HEK293 (cell line): ENCODE results near the gene GLIS1.
A peak's percentile ranks its signal among the peaks of the same experiment; 100 is the strongest.

Experiments used
- CTCF ChIA-PET: fragments of 350-600 bp; formaldehyde crosslinking; extraction: SDS; loops from one replicate; lab custom pipeline; 2021; ENCODE audit warnings: antibody characterized with exemption; lab: Yijun Ruan, JAX
- POLR2A ChIA-PET: fragments of 300-600 bp; formaldehyde crosslinking; extraction: SDS; loops from one replicate; lab custom pipeline; 2020; ENCODE audit warnings: antibody characterized with exemption, inconsistent platforms; lab: Yijun Ruan, JAX
- H3K27ac ChIP-seq: fragments of 200-500 bp; sonication (Bioruptor generic); 2 replicates; pipeline ENCODE4 v1.5.1; 2014; ENCODE audit warnings: low read depth, low read length, control low read depth, inconsistent platforms; ENCODE audit errors: extremely low read depth
- H3K36me3 ChIP-seq, 2 experiments: fragments of 200-500 bp in 1 of 2; sonication (Bioruptor generic) in 1 of 2; 1 replicate in 1 of 2; 2 replicates in 1 of 2; pipeline ENCODE4 v1.5.1; 2014 to 2017; ENCODE audit warnings: inconsistent platforms in 2 of 2, low read length in 2 of 2; ENCODE audit not compliant: control insufficient read depth in 2 of 2, insufficient read depth in 1 of 2
- H3K4me1 ChIP-seq: fragments of 200-500 bp; sonication (Bioruptor generic); 2 replicates; pipeline ENCODE4 v1.5.1; 2014; ENCODE audit warnings: mild to moderate bottlenecking, low read length, inconsistent platforms; ENCODE audit not compliant: control insufficient read depth, insufficient read depth
- H3K4me3 ChIP-seq: 2 replicates; pipeline ENCODE4 v1.5.1; 2011; ENCODE audit warnings: low read depth, mild to moderate bottlenecking, control low read depth, low read length, moderate library complexity
- H3K9me3 ChIP-seq: fragments of 200-500 bp; sonication (Bioruptor generic); 2 replicates; pipeline ENCODE4 v1.5.1; 2014; ENCODE audit warnings: low read depth, low read length, inconsistent platforms; ENCODE audit not compliant: control insufficient read depth, insufficient read depth
- EGR2 ChIP-seq: fragments of 450-650 bp; formaldehyde crosslinking; IDR thresholded peaks from 2 replicates; pipeline ENCODE4 v1.5.1; 2016; ENCODE audit warnings: low read depth, missing biosample characterization, missing genetic modification characterization
- ELK4 ChIP-seq: IDR thresholded peaks from 2 replicates; pipeline ENCODE4 v1.6.1; 2011; ENCODE audit warnings: mild to moderate bottlenecking, low read depth, low read length, borderline replicate concordance
- GLI4 ChIP-seq: fragments of 450-650 bp; formaldehyde crosslinking; IDR thresholded peaks from 2 replicates; pipeline ENCODE4 v1.5.1; 2016; ENCODE audit warnings: missing biosample characterization, missing genetic modification characterization
- GLIS1 ChIP-seq: fragments of 450-650 bp; formaldehyde crosslinking; IDR thresholded peaks from 2 replicates; pipeline ENCODE4 v1.5.1; 2016; ENCODE audit warnings: missing biosample characterization, missing genetic modification characterization
- IKZF3 ChIP-seq: fragments of 450-650 bp; IDR thresholded peaks from 2 replicates; pipeline ENCODE4 v1.5.0; 2018; ENCODE audit warnings: missing biosample characterization, mild to moderate bottlenecking, missing genetic modification characterization, moderate library complexity
- OSR2 ChIP-seq: fragments of 450-650 bp; formaldehyde crosslinking; IDR thresholded peaks from 2 replicates; pipeline ENCODE4 v1.5.1; 2016; ENCODE audit warnings: missing biosample characterization, missing genetic modification characterization
- REPIN1 ChIP-seq: fragments of 450-650 bp; formaldehyde crosslinking; IDR thresholded peaks from 2 replicates; pipeline ENCODE4 v1.5.1; 2017; ENCODE audit warnings: missing biosample characterization, missing genetic modification characterization, low read depth
- SP2 ChIP-seq: fragments of 450-650 bp; formaldehyde crosslinking; IDR thresholded peaks from 2 replicates; pipeline ENCODE4 v1.5.1; 2016; ENCODE audit warnings: missing biosample characterization, missing genetic modification characterization
- SP3 ChIP-seq: fragments of 450-650 bp; formaldehyde crosslinking; IDR thresholded peaks from 2 replicates; pipeline ENCODE4 v1.5.1; 2016; ENCODE audit warnings: missing biosample characterization, missing genetic modification characterization
- ZBTB10 ChIP-seq: fragments of 450-650 bp; formaldehyde crosslinking; IDR thresholded peaks from 2 replicates; pipeline ENCODE4 v1.5.1; 2016; ENCODE audit warnings: missing biosample characterization, missing genetic modification characterization
- ZBTB17 ChIP-seq: fragments of 450-650 bp; formaldehyde crosslinking; IDR thresholded peaks from 2 replicates; pipeline ENCODE4 v1.5.1; 2016; ENCODE audit warnings: missing biosample characterization, missing genetic modification characterization
- ZBTB7A ChIP-seq: fragments of 450-650 bp; formaldehyde crosslinking; IDR thresholded peaks from 2 replicates; pipeline ENCODE4 v1.5.1; 2016; ENCODE audit warnings: low read depth, missing biosample characterization, missing genetic modification characterization
- ZBTB8A ChIP-seq: fragments of 450-650 bp; formaldehyde crosslinking; IDR thresholded peaks from 2 replicates; pipeline ENCODE4 v1.5.1; 2016; ENCODE audit warnings: missing biosample characterization, missing genetic modification characterization
- ZFHX2 ChIP-seq: fragments of 450-650 bp; formaldehyde crosslinking; conservative IDR thresholded peaks from 2 replicates; pipeline ENCODE4 v1.5.1; 2016; ENCODE audit warnings: missing biosample characterization, missing genetic modification characterization
- ZNF2 ChIP-seq: fragments of 450-650 bp; formaldehyde crosslinking; IDR thresholded peaks from 2 replicates; pipeline ENCODE4 v1.5.1; 2016; ENCODE audit warnings: missing biosample characterization, missing genetic modification characterization
- ZNF214 ChIP-seq: fragments of 450-650 bp; formaldehyde crosslinking; IDR thresholded peaks from 2 replicates; pipeline ENCODE4 v1.5.1; 2017; ENCODE audit warnings: missing biosample characterization, mild to moderate bottlenecking, missing genetic modification characterization, borderline replicate concordance
- ZNF354C ChIP-seq: fragments of 450-650 bp; formaldehyde crosslinking; IDR thresholded peaks from 2 replicates; pipeline ENCODE4 v1.5.1; 2016; ENCODE audit warnings: missing biosample characterization, missing genetic modification characterization, low read depth, borderline replicate concordance
- ZNF529 ChIP-seq: fragments of 450-650 bp; formaldehyde crosslinking; IDR thresholded peaks from 2 replicates; pipeline ENCODE4 v1.5.1; 2017; ENCODE audit warnings: missing genetic modification characterization, missing biosample characterization; ENCODE audit not compliant: insufficient replicate concordance
- ZNF561 ChIP-seq: fragments of 450-650 bp; IDR thresholded peaks from 2 replicates; pipeline ENCODE4 v1.5.1; 2018; ENCODE audit warnings: missing biosample characterization, missing genetic modification characterization, borderline replicate concordance
- ZNF776 ChIP-seq: fragments of 450-650 bp; formaldehyde crosslinking; IDR thresholded peaks from 2 replicates; pipeline ENCODE4 v1.5.0; 2017; ENCODE audit warnings: missing biosample characterization, missing genetic modification characterization, borderline replicate concordance
- TF ChIP-seq, protein P1 (sequence below): fragments of 450-650 bp; formaldehyde crosslinking; IDR thresholded peaks from 2 replicates; pipeline ENCODE4 v1.5.1; 2016; ENCODE audit warnings: missing biosample characterization, missing genetic modification characterization
- TF ChIP-seq, protein P2 (sequence below): fragments of 450-650 bp; formaldehyde crosslinking; IDR thresholded peaks from 2 replicates; pipeline ENCODE4 v1.5.1; 2016; ENCODE audit warnings: missing biosample characterization, missing genetic modification characterization

The GLIS1 gene

DNA sequence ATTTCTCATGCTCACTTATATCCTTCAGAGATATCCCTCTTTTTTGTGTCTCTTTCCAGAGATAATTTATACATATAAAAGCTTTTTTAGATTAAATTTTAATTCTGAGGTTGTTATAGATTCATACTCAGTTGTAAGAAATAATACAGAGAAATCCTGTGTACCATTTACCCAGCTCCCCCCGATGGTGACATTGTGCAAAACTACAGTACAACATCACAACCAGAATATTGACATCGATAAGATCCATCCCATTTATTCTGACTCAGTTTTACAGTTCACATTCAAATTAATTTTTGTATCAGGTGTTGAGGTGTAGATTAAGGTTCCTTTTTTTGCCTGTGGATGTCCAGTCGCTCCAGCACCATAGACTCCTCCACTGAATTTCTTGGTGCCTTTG, 265.5 kb downstream of the GLIS1 start:
- no peak overlapping the region for H3K27ac ChIP-seq
- H3K4me3 ChIP-seq: no peak overlapping the region
- CTCF ChIA-PET: interaction anchor here (0.6 to 1.5 kb wide), 3 partner anchors 27 to 207 kb away, joined by 3 read pairs; no protein-coding TSS in a partner anchor
- H3K4me1 ChIP-seq: no peaks in the 10 kb centered on the region
- POLR2A ChIA-PET: no interaction called here
- no peaks in the 10 kb centered on the region for H3K36me3 ChIP-seq
- H3K9me3 ChIP-seq: no peaks in the 10 kb centered on the region
- TF ChIP-seq ZNF529 (peak; percentile 96), OSR2 (tag by site-specific recombination) (no peak)

GRCh38 chr1:53471000-53471399, 268.0 kb downstream of the GLIS1 start:
- Histone ChIP-seq H3K4me1 (no peaks in the 10 kb centered on the region), H3K9me3 (no peaks in the 10 kb centered on the region), H3K27ac (no peak overlapping the region), H3K4me3 (no peak overlapping the region), H3K36me3 (no peaks in the 10 kb centered on the region)
- TF ChIP-seq GLI4 (no peak), ZNF354C (tag by site-specific recombination) (no peak), ZNF214 (tag by site-specific recombination) (no peak), ZNF776 (no peak)
- TF ChIP-seq, protein P1, sequence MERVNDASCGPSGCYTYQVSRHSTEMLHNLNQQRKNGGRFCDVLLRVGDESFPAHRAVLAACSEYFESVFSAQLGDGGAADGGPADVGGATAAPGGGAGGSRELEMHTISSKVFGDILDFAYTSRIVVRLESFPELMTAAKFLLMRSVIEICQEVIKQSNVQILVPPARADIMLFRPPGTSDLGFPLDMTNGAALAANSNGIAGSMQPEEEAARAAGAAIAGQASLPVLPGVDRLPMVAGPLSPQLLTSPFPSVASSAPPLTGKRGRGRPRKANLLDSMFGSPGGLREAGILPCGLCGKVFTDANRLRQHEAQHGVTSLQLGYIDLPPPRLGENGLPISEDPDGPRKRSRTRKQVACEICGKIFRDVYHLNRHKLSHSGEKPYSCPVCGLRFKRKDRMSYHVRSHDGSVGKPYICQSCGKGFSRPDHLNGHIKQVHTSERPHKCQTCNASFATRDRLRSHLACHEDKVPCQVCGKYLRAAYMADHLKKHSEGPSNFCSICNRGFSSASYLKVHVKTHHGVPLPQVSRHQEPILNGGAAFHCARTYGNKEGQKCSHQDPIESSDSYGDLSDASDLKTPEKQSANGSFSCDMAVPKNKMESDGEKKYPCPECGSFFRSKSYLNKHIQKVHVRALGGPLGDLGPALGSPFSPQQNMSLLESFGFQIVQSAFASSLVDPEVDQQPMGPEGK: no peak
- ChIA-PET POLR2A (no interaction called here), CTCF (interaction anchor here (0.6 to 1.5 kb wide), 6 partner anchors 13 to 30 kb away, joined by 3 to 7 read pairs (median 4); no protein-coding TSS in a partner anchor)

- Histone ChIP-seq H3K27ac (no peak overlapping the region), H3K36me3 (no peaks in the 10 kb centered on the region), H3K4me1 (no peaks in the 10 kb centered on the region), H3K9me3 (no peaks in the 10 kb centered on the region), H3K4me3 (no peak overlapping the region)
- ChIA-PET POLR2A (no interaction called here), CTCF (interaction anchor here (0.6 to 1.5 kb wide), 5 partner anchors 14 to 29 kb away, joined by 3 to 7 read pairs (median 3); no protein-coding TSS in a partner anchor)
- TF ChIP-seq ZBTB10 (tag by site-specific recombination) (no peak), REPIN1 (tag by site-specific recombination) (no peak), ZNF561 (tag by site-specific recombination) (no peak), ELK4 (no peak), SP3 (tag by site-specific recombination) (no peak)
Measured at GRCh38 chr1:53470584-53470983, 268.4 kb downstream of the GLIS1 start.

DNA sequence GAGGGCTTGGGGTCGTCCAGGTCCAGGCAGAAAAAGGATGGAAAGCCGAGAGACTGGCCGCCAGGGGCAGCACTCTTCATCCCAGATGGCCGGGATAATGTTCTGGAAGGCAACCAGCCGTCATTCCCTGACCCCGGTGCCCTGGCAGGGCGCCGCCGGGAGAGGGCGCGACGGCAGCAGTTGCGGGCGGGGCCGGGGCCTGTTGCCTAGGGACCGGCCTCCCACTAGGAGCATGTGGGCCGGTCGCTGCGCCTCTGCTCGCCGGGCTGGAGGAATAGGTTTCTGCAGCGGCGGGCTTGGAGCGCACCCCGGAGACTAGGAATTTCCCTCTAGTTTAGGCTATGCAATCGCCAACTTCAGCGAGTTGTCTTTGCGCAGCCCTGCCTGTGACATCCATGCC, 268.8 kb downstream of the GLIS1 start:
- Histone ChIP-seq H3K9me3 (no peaks in the 10 kb centered on the region), H3K4me3 (no peak overlapping the region), H3K36me3 (no peaks in the 10 kb centered on the region), H3K27ac (no peak overlapping the region), H3K4me1 (no peaks in the 10 kb centered on the region)
- ChIA-PET POLR2A (no interaction called here), CTCF (interaction anchor here (0.6 to 1.1 kb wide), 11 partner anchors 16 to 368 kb away, joined by 3 to 5 read pairs (median 3); partner anchors contain the start of gene NDC1)
- TF ChIP-seq IKZF3: peak; percentile 54
- TF ChIP-seq ZNF2: peak; percentile 97
- TF ChIP-seq EGR2 (tag by site-specific recombination): peak; percentile 74
- TF ChIP-seq SP2 (tag by site-specific recombination): peak; percentile 17; the same call in 1 of the 2 replicates
- TF ChIP-seq GLIS1 (tag by site-specific recombination): peak; percentile 56
- TF ChIP-seq, protein P2, sequence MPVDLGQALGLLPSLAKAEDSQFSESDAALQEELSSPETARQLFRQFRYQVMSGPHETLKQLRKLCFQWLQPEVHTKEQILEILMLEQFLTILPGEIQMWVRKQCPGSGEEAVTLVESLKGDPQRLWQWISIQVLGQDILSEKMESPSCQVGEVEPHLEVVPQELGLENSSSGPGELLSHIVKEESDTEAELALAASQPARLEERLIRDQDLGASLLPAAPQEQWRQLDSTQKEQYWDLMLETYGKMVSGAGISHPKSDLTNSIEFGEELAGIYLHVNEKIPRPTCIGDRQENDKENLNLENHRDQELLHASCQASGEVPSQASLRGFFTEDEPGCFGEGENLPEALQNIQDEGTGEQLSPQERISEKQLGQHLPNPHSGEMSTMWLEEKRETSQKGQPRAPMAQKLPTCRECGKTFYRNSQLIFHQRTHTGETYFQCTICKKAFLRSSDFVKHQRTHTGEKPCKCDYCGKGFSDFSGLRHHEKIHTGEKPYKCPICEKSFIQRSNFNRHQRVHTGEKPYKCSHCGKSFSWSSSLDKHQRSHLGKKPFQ (tag by site-specific recombination): no peak
- TF ChIP-seq ZBTB8A (tag by site-specific recombination): peak; percentile 39; the same call in 1 of the 2 replicates
- no peak for TF ChIP-seq ZBTB7A
- peak; percentile 76 for TF ChIP-seq ZFHX2
- TF ChIP-seq ZBTB17 (tag by site-specific recombination): no peak
